Panc1 (cell line): ENCODE results near the gene PLB1. TPM values are rescaled to one million over a fixed set of nuclear protein-coding genes. Genes with fewer than 3 reads are reported as not detected.

Experiments
- ATAC-seq: fragments of 200-7000 bp; cut with Tn5 transposase; 2 replicates; pipeline ENCODE4 v1.9.1; 2020; ENCODE audit warnings: mild to moderate bottlenecking, moderate library complexity
- BruUV-seq: library from RNA; stranded (reverse); fragments of 400-500 nt; replicated peaks from 2 replicates; lab custom pipeline; 2021; lab: Mats Ljungman, UMichigan
- CTCF ChIA-PET: fragments of 300-600 bp; sonication (Branson Sonifier 250); formaldehyde crosslinking; loops from one replicate; lab custom pipeline; 2022; ENCODE audit warnings: antibody characterized with exemption; lab: Charles Lee
- POLR2A ChIA-PET: fragments of 300-600 bp; sonication (Branson Sonifier 250); formaldehyde crosslinking; loops from one replicate; lab custom pipeline; 2022; ENCODE audit warnings: antibody characterized with exemption; lab: Charles Lee
- DNase-seq: peaks from one replicate; pipeline ENCODE4 v3.0.0-alpha.2; 2010; ENCODE audit warnings: low read depth, low spot score
- H3K27ac ChIP-seq: 2 replicates; pipeline ENCODE4 v1.5.1; 2011; ENCODE audit warnings: mild to moderate bottlenecking, low read length, inconsistent platforms
- H3K27me3 ChIP-seq: fragments of 200-500 bp; sonication (Bioruptor generic); 2 replicates; pipeline ENCODE4 v1.6.0; 2014; ENCODE audit warnings: low read length, inconsistent platforms; ENCODE audit not compliant: control insufficient read depth, insufficient read depth
- H3K36me3 ChIP-seq: fragments of 200-500 bp; sonication (Bioruptor generic); 2 replicates; pipeline ENCODE4 v1.5.1; 2014; ENCODE audit warnings: inconsistent platforms, mild to moderate bottlenecking, low read length, moderate library complexity; ENCODE audit not compliant: control insufficient read depth, insufficient read depth
- H3K4me1 ChIP-seq: 2 replicates; pipeline ENCODE4 v1.5.1; 2011; ENCODE audit warnings: inconsistent platforms, mild to moderate bottlenecking, low read length, moderate library complexity; ENCODE audit not compliant: control insufficient read depth, insufficient read depth
- H3K4me3 ChIP-seq, 2 experiments: 2 replicates each; pipeline ENCODE4 v1.5.1; 2011 to 2012; ENCODE audit warnings: low read depth in 2 of 2, low read length in 2 of 2, mild to moderate bottlenecking in 2 of 2, inconsistent platforms in 1 of 2, moderate library complexity in 1 of 2
- H3K9me3 ChIP-seq: fragments of 200-500 bp; sonication (Bioruptor generic); 2 replicates; pipeline ENCODE4 v1.5.1; 2014; ENCODE audit warnings: low read depth, mild to moderate bottlenecking, inconsistent platforms, low read length, moderate library complexity; ENCODE audit not compliant: control insufficient read depth, insufficient read depth
- CTCF ChIP-seq: fragments of 450-650 bp; IDR thresholded peaks from 2 replicates; pipeline ENCODE4 v1.5.1; 2017; ENCODE audit warnings: mild to moderate bottlenecking
- POLR2AphosphoS5 ChIP-seq: IDR thresholded peaks from 2 replicates; pipeline ENCODE4 v1.6.1; 2012; ENCODE audit warnings: mild to moderate bottlenecking, low read depth, low read length, moderate library complexity
- REST ChIP-seq, 2 experiments: IDR thresholded peaks; 2 replicates each; pipeline ENCODE4 v1.6.1; 2011 to 2012; ENCODE audit warnings: low read depth in 2 of 2, control low read depth in 1 of 2, low read length in 1 of 2, mild to moderate bottlenecking in 1 of 2, moderate library complexity in 1 of 2; ENCODE audit not compliant: insufficient read depth in 1 of 2
- SIN3A ChIP-seq: IDR thresholded peaks from 2 replicates; pipeline ENCODE4 v1.6.1; 2012; ENCODE audit warnings: low read depth, mild to moderate bottlenecking, low read length, moderate library complexity, borderline replicate concordance; ENCODE audit not compliant: insufficient read depth
- TCF7L2 ChIP-seq: IDR thresholded peaks from 2 replicates; pipeline ENCODE4 v1.6.1; 2011; ENCODE audit warnings: mild to moderate bottlenecking, low read depth, low read length, inconsistent platforms
- in situ Hi-C: cut with HindIII; loops from 2 replicates; pipeline ENCODE4 v1.10.0; 2016; ENCODE audit warnings: low sequenced_read_pairs, low pct_unique_long_range_greater_than_20kb
- intact Hi-C: fragments of 100-400 bp; cut with micrococcal nuclease; formaldehyde crosslinking; loops from one replicate; pipeline ENCODE4 v1.10.0; 2022; ENCODE audit not compliant: unreplicated experiment
- total RNA-seq: library from RNA; stranded (reverse); gene quantifications from one replicate; pipeline ENCODE4 v1.2.1, GENCODE V29; 2021; ENCODE audit not compliant: unreplicated experiment

Gene PLB1
- total RNA-seq, 1 experiment from 2014 or later: 0.80 TPM

DNA sequence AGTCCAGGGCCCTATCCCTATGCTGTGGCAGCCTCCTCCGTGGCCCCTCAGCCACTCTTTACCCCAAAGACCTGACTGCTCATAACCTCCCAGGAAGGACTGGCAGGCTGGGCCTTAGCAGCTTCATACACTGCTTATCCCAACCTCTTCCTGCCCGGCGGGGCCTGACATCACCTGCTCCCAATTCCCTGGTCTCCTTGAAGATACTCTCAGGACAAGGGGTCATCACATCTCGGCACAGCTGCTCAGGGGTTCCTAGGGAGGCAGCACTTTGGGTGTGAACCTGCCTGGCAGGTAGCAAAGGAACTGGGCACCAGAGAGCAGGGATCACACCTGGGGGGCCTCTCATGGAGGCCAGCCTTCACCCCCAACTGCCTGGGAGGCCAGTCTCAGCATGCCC, 68.5 kb downstream of the PLB1 start:
- H3K36me3 ChIP-seq: no peaks in the 10 kb centered on the region
- ChIA-PET CTCF (no interaction called here), POLR2A (no interaction called here)
- intact Hi-C loops (no loop called here), in situ Hi-C loops (no loop called here)
- DNase-seq: no peak
- ATAC-seq: no peak
- BruUV-seq: no TSS peak
- H3K4me1 ChIP-seq: no peaks in the 10 kb centered on the region
- peaks cover 4% of the 10 kb centered on the region; the same call in 1 of the 2 replicates for H3K9me3 ChIP-seq
- no peak overlapping the region for H3K27ac ChIP-seq
- no peak for TF ChIP-seq SIN3A
- TF ChIP-seq REST (IDR thresholded peaks at IDR 0.05; ENCODE audit: insufficient read depth in 1 of 2, low read depth in 2 of 2, low read length in 1 of 2): no peak
- no peak overlapping the region for H3K4me3 ChIP-seq
- no peaks in the 10 kb centered on the region for H3K27me3 ChIP-seq

DNA sequence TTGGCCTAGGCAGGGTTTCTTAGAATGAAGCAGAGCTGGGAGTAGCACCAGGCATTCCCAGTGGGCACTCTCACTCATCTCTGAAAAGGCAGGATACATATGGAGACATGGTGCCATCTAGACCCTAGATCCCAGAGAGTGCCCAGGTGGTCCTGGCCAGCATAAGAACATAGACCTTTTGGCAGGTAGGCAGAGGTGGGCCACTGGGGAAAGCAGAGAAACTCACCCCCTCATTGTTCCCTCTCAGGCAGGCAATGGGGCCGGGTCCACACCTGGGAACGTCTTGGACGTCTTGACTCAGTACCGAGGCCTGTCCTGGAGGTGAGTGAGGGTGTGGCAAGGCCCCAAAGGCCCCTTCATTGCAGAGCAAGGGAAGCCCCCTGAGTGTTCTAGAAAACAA, 69.2 kb downstream of the PLB1 start:
- DNase-seq (no peak), ATAC-seq (no peak)
- in situ Hi-C loops (no loop called here), intact Hi-C loops (no loop called here)
- ChIA-PET CTCF (no interaction called here), POLR2A (no interaction called here)
- peaks cover 5% of the 10 kb centered on the region; the same call in 1 of the 2 replicates for H3K9me3 ChIP-seq
- TF ChIP-seq POLR2AphosphoS5 (no peak), REST (IDR thresholded peaks at IDR 0.05; ENCODE audit: insufficient read depth in 1 of 2, low read depth in 2 of 2, low read length in 1 of 2) (no peak), TCF7L2 (no peak), CTCF (no peak), SIN3A (no peak)
- no TSS peak for BruUV-seq
- H3K36me3 ChIP-seq: no peaks in the 10 kb centered on the region
- H3K27me3 ChIP-seq: no peaks in the 10 kb centered on the region
- no peak overlapping the region for H3K4me3 ChIP-seq
- H3K4me1 ChIP-seq: no peaks in the 10 kb centered on the region
- H3K27ac ChIP-seq: no peak overlapping the region
